GM12878 (cell line): Measurements from ENCODE around the gene ADGRD1. TPM values are rescaled to one million over a fixed set of nuclear protein-coding genes. Genes with fewer than 3 reads are reported as not detected.

ENCODE experiments used
- BCL3 ChIP-seq: IDR thresholded peaks from 2 replicates; pipeline ENCODE4 v1.6.1; 2011; ENCODE audit warnings: borderline replicate concordance, low read depth, mild to moderate bottlenecking, moderate library complexity, low read length; ENCODE audit not compliant: insufficient read depth, poor library complexity, severe bottlenecking
- CHD4 ChIP-seq: fragments of 200-600 bp; sonication (generic); IDR thresholded peaks from 2 replicates; pipeline ENCODE4 v1.6.1; 2016; ENCODE audit warnings: mild to moderate bottlenecking
- CUX1 ChIP-seq: IDR thresholded peaks from 2 replicates; pipeline ENCODE4 v1.6.1; 2012; ENCODE audit warnings: improper control_type of control experiment, low read depth, low read length; ENCODE audit not compliant: insufficient replicate concordance
- E2F8 ChIP-seq: fragments of 450-650 bp; IDR thresholded peaks from 2 replicates; pipeline ENCODE4 v1.6.1; 2018; ENCODE audit warnings: mild to moderate bottlenecking, low read depth, moderate library complexity; ENCODE audit not compliant: partially characterized antibody
- MTA2 ChIP-seq: fragments of 450-650 bp; IDR thresholded peaks from 2 replicates; pipeline ENCODE4 v1.6.1; 2016; ENCODE audit warnings: low read depth, mild to moderate bottlenecking, moderate library complexity
- PBX3 ChIP-seq: IDR thresholded peaks from 2 replicates; pipeline ENCODE4 v1.6.1; 2011; ENCODE audit warnings: mild to moderate bottlenecking, low read depth, low read length, moderate library complexity; ENCODE audit not compliant: insufficient replicate concordance
- TAF1 ChIP-seq: IDR thresholded peaks from 2 replicates; pipeline ENCODE4 v1.6.1; 2011; ENCODE audit warnings: mild to moderate bottlenecking, low read depth, low read length, borderline replicate concordance
- TARDBP ChIP-seq: IDR thresholded peaks from 2 replicates; pipeline ENCODE4 v1.6.1; 2016; ENCODE audit warnings: borderline replicate concordance
- polyA plus RNA-seq, 11 experiments: library from polyadenylated mRNA; depleted of rRNA in 4 of 11; unstranded in 6 of 11; stranded (reverse) in 5 of 11; fragments of >200 nt; fragmentation: Nextera tagmentation in 4 of 11; fragmentation: Illumina TruSeq in 1 of 11; extraction: Ambion mirVana in 4 of 11; extraction: Trizol in 1 of 11; gene quantifications; 1 replicate in 1 of 11; 2 replicates in 10 of 11; pipeline versions ENCODE4 v1.2.1 to v1.2.3, GENCODE V29; 2011 to 2016; ENCODE audit warnings: inconsistent platforms in 2 of 11, missing spikeins in 2 of 11, low read depth in 1 of 11
- total RNA-seq, 4 experiments: library from RNA; depleted of rRNA in 3 of 4; stranded (reverse); fragments of >200 nt in 3 of 4; fragmentation: Illumina TruSeq in 1 of 4; extraction: Trizol in 1 of 4; gene quantifications; 2 replicates each; pipeline versions ENCODE4 v1.2.1 to v1.2.3, GENCODE V29; 2013 to 2021

ADGRD1 gene
- total and polyA plus RNA-seq, 10 of the 15 experiments (the other 5 are each of a cell fraction or from before 2014, with no cell fraction given), result 0.15 to 12.7 (median 1.2) TPM

GRCh38 chr12:131157743-131158142, 204.0 kb downstream of the ADGRD1 start (continued):
- TF ChIP-seq CUX1, result no peak
- no peak for TF ChIP-seq PBX3
- TF ChIP-seq TAF1, result no peak
- no peak for TF ChIP-seq TARDBP
- no peak for TF ChIP-seq BCL3
- no peak for TF ChIP-seq CHD4
- TF ChIP-seq MTA2, result no peak
- TF ChIP-seq E2F8, result no peak
- TF ChIP-seq, all 136 proteins: peak for 0
